HepG2 (cell line): ENCODE measurements around the gene PRDM12. TPM values are rescaled to one million over a fixed set of nuclear protein-coding genes. Genes with fewer than 3 reads are reported as not detected.

Experiments
- HDAC6 ChIP-seq: fragments of 200-600 bp; sonication (generic); IDR thresholded peaks from 2 replicates; pipeline ENCODE4 v1.7.0; 2017; ENCODE audit warnings: mild to moderate bottlenecking, antibody characterized with exemption, low read length, low read depth
- IKZF1 ChIP-seq: fragments of 450-650 bp; IDR thresholded peaks from 2 replicates; pipeline ENCODE4 v1.7.1; 2016
- RFXAP ChIP-seq: sonication (generic); formaldehyde crosslinking; IDR thresholded peaks from 2 replicates; pipeline ENCODE4 v1.4.0; 2020; ENCODE audit warnings: missing genetic modification reagents, borderline replicate concordance
- SOX5 ChIP-seq: IDR thresholded peaks from 2 replicates; pipeline ENCODE4 v1.6.1; 2016; ENCODE audit warnings: borderline replicate concordance
- SP1 ChIP-seq, 2 experiments: fragments of 450-650 bp in 1 of 2; sonication (generic) in 1 of 2; formaldehyde crosslinking in 1 of 2; IDR thresholded peaks; 2 replicates each; pipeline versions ENCODE4 v1.4.0 to v1.6.1; 2016 to 2020; ENCODE audit warnings: missing genetic modification reagents in 1 of 2
- ZMYM3 ChIP-seq: sonication (generic); formaldehyde crosslinking; IDR thresholded peaks from 2 replicates; pipeline ENCODE4 v1.5.1; 2020; ENCODE audit warnings: mild to moderate bottlenecking, missing genetic modification reagents
- ZNF367 ChIP-seq: sonication (generic); formaldehyde crosslinking; IDR thresholded peaks from 2 replicates; pipeline ENCODE4 v1.4.0; 2020; ENCODE audit warnings: missing genetic modification reagents, borderline replicate concordance
- polyA plus RNA-seq, 8 experiments: library from polyadenylated mRNA; depleted of rRNA in 3 of 8; stranded (reverse) in 7 of 8; unstranded in 1 of 8; fragments of >200 nt; fragmentation: Illumina TruSeq in 4 of 8; extraction: Trizol in 4 of 8; gene quantifications; 2 replicates each; pipeline versions ENCODE4 v1.2.1 to v1.2.3, GENCODE V29; 2011 to 2016; ENCODE audit warnings: low read depth in 4 of 8, missing spikeins in 1 of 8, mixed read lengths in 1 of 8; ENCODE audit not compliant: insufficient read depth in 1 of 8
- total RNA-seq, 5 experiments: library from RNA; depleted of rRNA; stranded (reverse); fragments of >200 nt; fragmentation: Illumina TruSeq; extraction: Trizol; gene quantifications; 2 replicates each; pipeline ENCODE4 v1.2.3, GENCODE V29; 2016; ENCODE audit warnings: low read depth in 1 of 5
- TF ChIP-seq, protein P1 (sequence below): sonication (generic); formaldehyde crosslinking; IDR thresholded peaks from 2 replicates; pipeline ENCODE4 v1.4.0; 2020; ENCODE audit warnings: mild to moderate bottlenecking, missing genetic modification reagents, borderline replicate concordance
- TF ChIP-seq, protein P2 (sequence below): sonication (generic); formaldehyde crosslinking; IDR thresholded peaks from 2 replicates; pipeline ENCODE4 v1.4.0; 2020; ENCODE audit warnings: mild to moderate bottlenecking, missing genetic modification reagents
- TF ChIP-seq, protein P3 (sequence below): IDR thresholded peaks from 2 replicates; pipeline ENCODE4 v1.6.1; 2018; ENCODE audit warnings: missing genetic modification reagents, mild to moderate bottlenecking, missing compliant biosample characterization

The PRDM12 gene
- total and polyA plus RNA-seq, 2 of the 13 experiments (the other 11 are each of a cell fraction or from before 2014, with no cell fraction given), result 0.04 to 0.07 TPM

DNA sequence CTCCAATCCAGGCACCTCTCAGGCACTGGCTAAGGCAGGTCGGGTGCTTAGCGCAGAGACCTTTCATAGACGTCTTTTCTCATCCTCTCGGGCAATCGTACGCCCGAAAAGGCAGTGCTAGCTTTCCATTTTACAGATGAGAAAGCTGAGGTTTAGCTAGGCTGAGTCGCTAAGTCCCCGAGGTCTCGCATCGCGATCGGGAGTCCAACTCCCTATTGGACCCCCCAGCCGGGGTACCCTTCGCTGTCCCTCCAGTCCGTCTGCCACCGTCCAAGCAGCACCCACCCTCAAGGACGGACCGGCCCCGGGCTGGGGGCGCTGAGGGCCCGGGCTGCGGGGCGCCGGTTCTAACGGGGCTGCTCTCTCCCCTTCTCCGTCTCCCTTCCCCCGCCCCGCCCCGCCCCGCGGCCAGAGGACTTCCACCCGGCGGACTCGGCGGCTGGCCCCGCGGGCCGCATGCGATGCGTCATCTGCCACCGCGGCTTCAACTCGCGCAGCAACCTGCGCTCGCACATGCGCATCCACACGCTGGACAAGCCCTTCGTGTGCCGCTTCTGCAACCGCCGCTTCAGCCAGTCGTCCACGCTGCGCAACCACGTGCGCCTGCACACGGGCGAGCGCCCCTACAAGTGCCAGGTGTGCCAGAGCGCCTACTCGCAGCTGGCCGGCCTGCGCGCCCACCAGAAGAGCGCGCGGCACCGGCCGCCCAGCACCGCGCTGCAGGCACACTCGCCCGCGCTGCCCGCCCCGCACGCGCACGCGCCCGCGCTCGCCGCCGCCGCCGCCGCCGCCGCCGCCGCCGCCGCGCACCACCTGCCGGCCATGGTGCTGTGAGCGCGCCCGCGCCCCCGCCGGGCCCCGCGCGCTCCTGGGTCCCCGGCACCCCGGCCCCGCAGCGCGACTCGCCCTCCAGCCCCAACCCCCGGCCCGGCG, 16.7 kb downstream of the PRDM12 start (continued):
- TF ChIP-seq, protein P1, sequence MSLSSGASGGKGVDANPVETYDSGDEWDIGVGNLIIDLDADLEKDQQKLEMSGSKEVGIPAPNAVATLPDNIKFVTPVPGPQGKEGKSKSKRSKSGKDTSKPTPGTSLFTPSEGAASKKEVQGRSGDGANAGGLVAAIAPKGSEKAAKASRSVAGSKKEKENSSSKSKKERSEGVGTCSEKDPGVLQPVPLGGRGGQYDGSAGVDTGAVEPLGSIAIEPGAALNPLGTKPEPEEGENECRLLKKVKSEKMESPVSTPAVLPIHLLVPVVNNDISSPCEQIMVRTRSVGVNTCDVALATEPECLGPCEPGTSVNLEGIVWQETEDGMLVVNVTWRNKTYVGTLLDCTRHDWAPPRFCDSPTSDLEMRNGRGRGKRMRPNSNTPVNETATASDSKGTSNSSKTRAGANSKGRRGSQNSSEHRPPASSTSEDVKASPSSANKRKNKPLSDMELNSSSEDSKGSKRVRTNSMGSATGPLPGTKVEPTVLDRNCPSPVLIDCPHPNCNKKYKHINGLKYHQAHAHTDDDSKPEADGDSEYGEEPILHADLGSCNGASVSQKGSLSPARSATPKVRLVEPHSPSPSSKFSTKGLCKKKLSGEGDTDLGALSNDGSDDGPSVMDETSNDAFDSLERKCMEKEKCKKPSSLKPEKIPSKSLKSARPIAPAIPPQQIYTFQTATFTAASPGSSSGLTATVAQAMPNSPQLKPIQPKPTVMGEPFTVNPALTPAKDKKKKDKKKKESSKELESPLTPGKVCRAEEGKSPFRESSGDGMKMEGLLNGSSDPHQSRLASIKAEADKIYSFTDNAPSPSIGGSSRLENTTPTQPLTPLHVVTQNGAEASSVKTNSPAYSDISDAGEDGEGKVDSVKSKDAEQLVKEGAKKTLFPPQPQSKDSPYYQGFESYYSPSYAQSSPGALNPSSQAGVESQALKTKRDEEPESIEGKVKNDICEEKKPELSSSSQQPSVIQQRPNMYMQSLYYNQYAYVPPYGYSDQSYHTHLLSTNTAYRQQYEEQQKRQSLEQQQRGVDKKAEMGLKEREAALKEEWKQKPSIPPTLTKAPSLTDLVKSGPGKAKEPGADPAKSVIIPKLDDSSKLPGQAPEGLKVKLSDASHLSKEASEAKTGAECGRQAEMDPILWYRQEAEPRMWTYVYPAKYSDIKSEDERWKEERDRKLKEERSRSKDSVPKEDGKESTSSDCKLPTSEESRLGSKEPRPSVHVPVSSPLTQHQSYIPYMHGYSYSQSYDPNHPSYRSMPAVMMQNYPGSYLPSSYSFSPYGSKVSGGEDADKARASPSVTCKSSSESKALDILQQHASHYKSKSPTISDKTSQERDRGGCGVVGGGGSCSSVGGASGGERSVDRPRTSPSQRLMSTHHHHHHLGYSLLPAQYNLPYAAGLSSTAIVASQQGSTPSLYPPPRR (CRISPR knock-in tag), result 0 out of 2 replicates have a peak, but pooled peaks have one; percentile 27
- TF ChIP-seq, protein P2, sequence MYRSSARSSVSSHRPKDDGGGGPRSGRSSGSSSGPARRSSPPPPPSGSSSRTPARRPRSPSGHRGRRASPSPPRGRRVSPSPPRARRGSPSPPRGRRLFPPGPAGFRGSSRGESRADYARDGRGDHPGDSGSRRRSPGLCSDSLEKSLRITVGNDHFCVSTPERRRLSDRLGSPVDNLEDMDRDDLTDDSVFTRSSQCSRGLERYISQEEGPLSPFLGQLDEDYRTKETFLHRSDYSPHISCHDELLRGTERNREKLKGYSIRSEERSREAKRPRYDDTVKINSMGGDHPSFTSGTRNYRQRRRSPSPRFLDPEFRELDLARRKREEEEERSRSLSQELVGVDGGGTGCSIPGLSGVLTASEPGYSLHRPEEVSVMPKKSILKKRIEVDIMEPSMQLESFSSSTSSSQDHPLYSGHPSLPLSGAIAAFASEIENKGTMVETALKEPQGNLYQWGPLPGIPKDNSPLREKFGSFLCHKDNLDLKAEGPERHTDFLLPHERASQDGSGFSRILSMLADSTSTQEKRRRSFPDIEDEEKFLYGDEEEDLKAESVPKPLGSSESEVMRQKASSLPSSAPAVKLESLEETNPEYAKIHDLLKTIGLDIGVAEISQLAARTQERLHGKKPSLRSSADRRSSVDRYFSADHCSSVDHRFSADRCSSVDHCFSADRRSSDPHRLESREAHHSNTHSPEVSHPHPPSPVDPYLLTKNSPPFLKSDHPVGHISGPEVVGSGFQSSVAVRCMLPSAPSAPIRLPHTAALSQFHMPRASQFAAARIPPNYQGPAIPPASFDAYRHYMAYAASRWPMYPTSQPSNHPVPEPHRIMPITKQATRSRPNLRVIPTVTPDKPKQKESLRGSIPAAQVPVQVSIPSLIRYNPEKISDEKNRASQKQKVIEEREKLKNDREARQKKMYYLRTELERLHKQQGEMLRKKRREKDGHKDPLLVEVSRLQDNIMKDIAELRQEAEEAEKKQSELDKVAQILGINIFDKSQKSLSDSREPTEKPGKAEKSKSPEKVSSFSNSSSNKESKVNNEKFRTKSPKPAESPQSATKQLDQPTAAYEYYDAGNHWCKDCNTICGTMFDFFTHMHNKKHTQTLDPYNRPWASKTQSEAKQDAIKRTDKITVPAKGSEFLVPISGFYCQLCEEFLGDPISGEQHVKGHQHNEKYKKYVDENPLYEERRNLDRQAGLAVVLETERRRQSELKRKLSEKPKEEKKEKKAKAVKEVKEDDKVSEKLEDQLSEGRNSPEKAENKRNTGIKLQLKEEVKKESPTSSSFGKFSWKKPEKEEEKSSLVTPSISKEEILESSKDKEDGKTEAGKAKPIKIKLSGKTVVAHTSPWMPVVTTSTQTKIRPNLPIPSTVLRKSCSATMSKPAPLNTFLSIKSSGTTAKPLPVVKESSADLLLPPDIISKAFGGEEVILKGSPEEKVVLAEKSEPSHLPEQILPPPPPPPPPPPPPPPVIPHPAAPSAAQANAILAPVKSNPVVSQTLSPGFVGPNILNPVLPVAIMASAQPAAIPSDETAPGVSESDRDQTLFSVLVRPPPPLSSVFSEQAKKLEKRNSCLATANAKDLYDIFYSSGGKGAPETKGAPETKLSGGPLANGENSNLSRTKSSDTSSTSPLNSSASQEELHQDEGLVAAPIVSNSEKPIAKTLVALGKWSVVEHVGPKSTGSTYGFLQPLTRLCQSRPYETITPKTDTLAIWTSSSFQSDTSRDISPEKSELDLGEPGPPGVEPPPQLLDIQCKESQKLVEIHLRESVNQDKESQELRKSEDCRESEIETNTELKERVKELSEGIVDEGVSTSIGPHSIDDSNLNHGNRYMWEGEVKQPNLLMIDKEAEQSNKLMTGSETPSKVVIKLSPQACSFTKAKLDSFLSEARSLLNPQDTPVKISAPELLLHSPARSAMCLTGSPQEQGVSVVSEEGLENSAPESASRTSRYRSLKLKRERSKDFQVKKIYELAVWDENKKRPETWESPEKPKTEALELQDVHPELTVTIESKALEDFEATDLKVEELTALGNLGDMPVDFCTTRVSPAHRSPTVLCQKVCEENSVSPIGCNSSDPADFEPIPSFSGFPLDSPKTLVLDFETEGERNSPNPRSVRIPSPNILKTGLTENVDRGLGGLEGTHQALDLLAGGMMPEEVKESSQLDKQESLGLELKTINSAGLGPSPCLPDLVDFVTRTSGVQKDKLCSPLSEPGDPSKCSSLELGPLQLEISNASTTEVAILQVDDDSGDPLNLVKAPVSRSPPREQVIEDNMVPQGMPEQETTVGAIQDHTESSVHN (CRISPR knock-in tag), result peak; percentile 60; the same call in 1 of the 2 replicates
- TF ChIP-seq HDAC6 (no peak), SP1 (IDR thresholded peaks at IDR 0.05) (no peak), SP1 (CRISPR knock-in tag; IDR thresholded peaks at IDR 0.05) (no peak; the same call in 1 of the 2 replicates), ZNF367 (CRISPR knock-in tag) (0 out of 2 replicates have a peak, but pooled peaks have one; percentile 80), IKZF1 (no peak), ZMYM3 (CRISPR knock-in tag) (peak; percentile 76), RFXAP (CRISPR knock-in tag) (peak; percentile 79), SOX5 (CRISPR knock-in tag) (peak; percentile 39; the same call in 1 of the 2 replicates)
- TF ChIP-seq, protein P3, sequence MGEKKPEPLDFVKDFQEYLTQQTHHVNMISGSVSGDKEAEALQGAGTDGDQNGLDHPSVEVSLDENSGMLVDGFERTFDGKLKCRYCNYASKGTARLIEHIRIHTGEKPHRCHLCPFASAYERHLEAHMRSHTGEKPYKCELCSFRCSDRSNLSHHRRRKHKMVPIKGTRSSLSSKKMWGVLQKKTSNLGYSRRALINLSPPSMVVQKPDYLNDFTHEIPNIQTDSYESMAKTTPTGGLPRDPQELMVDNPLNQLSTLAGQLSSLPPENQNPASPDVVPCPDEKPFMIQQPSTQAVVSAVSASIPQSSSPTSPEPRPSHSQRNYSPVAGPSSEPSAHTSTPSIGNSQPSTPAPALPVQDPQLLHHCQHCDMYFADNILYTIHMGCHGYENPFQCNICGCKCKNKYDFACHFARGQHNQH (CRISPR knock-in tag), result peak; percentile 63
